PC-9 (cell line): ENCODE measurements around the gene CADM1.

Source experiments
- EZH2 ChIP-seq: fragments of 200-600 bp; sonication (generic); IDR thresholded peaks from 2 replicates; pipeline ENCODE4 v1.8.0; 2017; ENCODE audit warnings: antibody characterized with exemption, low read depth
- TF ChIP-seq, protein P1 (sequence below): fragments of 200-600 bp; sonication (generic); conservative IDR thresholded peaks from 2 replicates; pipeline ENCODE4 v1.6.1; 2017; ENCODE audit warnings: mixed run types, antibody characterized with exemption, mild to moderate bottlenecking, moderate library complexity

DNA sequence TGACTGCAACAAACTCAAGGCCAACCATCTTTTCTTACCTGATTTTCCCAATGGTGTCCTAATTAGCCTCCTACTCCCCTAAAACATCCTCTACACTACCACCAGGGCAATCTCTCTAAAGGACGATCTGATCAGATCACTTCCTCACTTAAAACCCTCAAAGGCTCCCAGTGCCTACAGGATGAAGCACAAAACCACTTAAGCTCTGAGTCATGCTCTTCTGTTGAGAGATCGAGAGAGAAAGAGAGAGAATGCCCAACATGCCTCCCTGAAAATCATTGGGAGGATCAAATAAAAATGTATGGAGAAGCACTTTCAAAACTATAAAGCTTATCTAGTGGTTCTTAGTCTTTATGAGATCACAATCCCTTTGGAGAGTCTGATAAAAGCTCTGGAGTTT, 171.1 kb downstream of the CADM1 start:
- TF ChIP-seq, protein P1, sequence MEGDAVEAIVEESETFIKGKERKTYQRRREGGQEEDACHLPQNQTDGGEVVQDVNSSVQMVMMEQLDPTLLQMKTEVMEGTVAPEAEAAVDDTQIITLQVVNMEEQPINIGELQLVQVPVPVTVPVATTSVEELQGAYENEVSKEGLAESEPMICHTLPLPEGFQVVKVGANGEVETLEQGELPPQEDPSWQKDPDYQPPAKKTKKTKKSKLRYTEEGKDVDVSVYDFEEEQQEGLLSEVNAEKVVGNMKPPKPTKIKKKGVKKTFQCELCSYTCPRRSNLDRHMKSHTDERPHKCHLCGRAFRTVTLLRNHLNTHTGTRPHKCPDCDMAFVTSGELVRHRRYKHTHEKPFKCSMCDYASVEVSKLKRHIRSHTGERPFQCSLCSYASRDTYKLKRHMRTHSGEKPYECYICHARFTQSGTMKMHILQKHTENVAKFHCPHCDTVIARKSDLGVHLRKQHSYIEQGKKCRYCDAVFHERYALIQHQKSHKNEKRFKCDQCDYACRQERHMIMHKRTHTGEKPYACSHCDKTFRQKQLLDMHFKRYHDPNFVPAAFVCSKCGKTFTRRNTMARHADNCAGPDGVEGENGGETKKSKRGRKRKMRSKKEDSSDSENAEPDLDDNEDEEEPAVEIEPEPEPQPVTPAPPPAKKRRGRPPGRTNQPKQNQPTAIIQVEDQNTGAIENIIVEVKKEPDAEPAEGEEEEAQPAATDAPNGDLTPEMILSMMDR = no peak
- TF ChIP-seq EZH2 = no peak
